ENCODE data around the gene CEP72.

GRCh38 chr5:581266-581665 lies 30.9 kb upstream of the CEP72 start:
- TF ChIP-seq POLR2A (IDR thresholded peaks at IDR 0.05; ENCODE audit: low read depth) (no peak), CTCF (IDR thresholded peaks at IDR 0.05) (no peak), EP300 (IDR thresholded peaks at IDR 0.05) (no peak)

Data from esophagus muscularis mucosa (tissue), 4 donors.